Hepatocyte (in vitro differentiated cells): ENCODE results near the gene ZBTB43. TPM values are rescaled to one million over a fixed set of nuclear protein-coding genes. Genes with fewer than 3 reads are reported as not detected.

Source experiments
- DNase-seq: peaks from one replicate; pipeline ENCODE4 v3.0.0-alpha.2; 2016; ENCODE audit warnings: low spot score
- H2AFZ ChIP-seq: fragments of 200-600 bp; sonication (generic); 2 replicates; pipeline ENCODE4 v1.6.0; 2016; ENCODE audit warnings: antibody characterized with exemption, mild to moderate bottlenecking
- H3K27ac ChIP-seq: fragments of 200-600 bp; sonication (generic); 2 replicates; pipeline ENCODE4 v1.5.1; 2016; ENCODE audit warnings: mild to moderate bottlenecking
- H3K27me3 ChIP-seq: fragments of 200-600 bp; sonication (generic); 2 replicates; pipeline ENCODE4 v1.6.1; 2016
- H3K36me3 ChIP-seq: fragments of 200-600 bp; sonication (generic); replicated peaks from 2 replicates; pipeline ENCODE4 v1.5.1; 2016; ENCODE audit warnings: low read depth; ENCODE audit not compliant: insufficient read depth
- H3K4me1 ChIP-seq: fragments of 200-600 bp; sonication (generic); 2 replicates; pipeline ENCODE4 v1.5.1; 2016; ENCODE audit warnings: mild to moderate bottlenecking, moderate library complexity; ENCODE audit not compliant: insufficient read depth
- H3K4me2 ChIP-seq: fragments of 200-600 bp; sonication (generic); 2 replicates; pipeline ENCODE4 v1.6.0; 2016
- H3K4me3 ChIP-seq: fragments of 200-600 bp; sonication (generic); 2 replicates; pipeline ENCODE4 v1.5.1; 2016; ENCODE audit warnings: mild to moderate bottlenecking
- H3K79me2 ChIP-seq: fragments of 200-600 bp; sonication (generic); 2 replicates; pipeline ENCODE4 v1.6.0; 2017; ENCODE audit warnings: mild to moderate bottlenecking
- H3K9me2 ChIP-seq: fragments of 200-600 bp; sonication (generic); replicated peaks from 2 replicates; pipeline ENCODE4 v1.6.0; 2017; ENCODE audit warnings: mild to moderate bottlenecking; ENCODE audit not compliant: insufficient read depth
- H3K9me3 ChIP-seq: fragments of 200-600 bp; sonication (generic); 2 replicates; pipeline ENCODE4 v1.5.1; 2016; ENCODE audit warnings: low read depth, mild to moderate bottlenecking
- H4K20me1 ChIP-seq: fragments of 200-600 bp; sonication (generic); 2 replicates; pipeline ENCODE4 v1.6.0; 2016; ENCODE audit warnings: mild to moderate bottlenecking; ENCODE audit not compliant: insufficient read depth, poor library complexity, severe bottlenecking
- EZH2 ChIP-seq: fragments of 200-600 bp; sonication (generic); IDR thresholded peaks from 2 replicates; pipeline ENCODE4 v1.6.1; 2016; ENCODE audit warnings: antibody characterized with exemption, mild to moderate bottlenecking, borderline replicate concordance
- EZH2phosphoT487 ChIP-seq: fragments of 200-600 bp; sonication (generic); IDR thresholded peaks from one replicate; pipeline ENCODE4 v1.6.1; 2018; ENCODE audit warnings: antibody characterized with exemption, mild to moderate bottlenecking, low read depth, moderate library complexity; ENCODE audit not compliant: unreplicated experiment, severe bottlenecking
- WGBS: methylation state at CpG from one replicate; pipeline ENCODE4 v1.1.6; 2016; ENCODE audit warnings: low lambda C conversion rate; ENCODE audit errors: missing lambda C conversion rate; 5-methylcytosine and 5-hydroxymethylcytosine counted together
- polyA plus RNA-seq: library from polyadenylated mRNA; unstranded; fragments of >200 nt; fragmentation: Nextera tagmentation; extraction: Ambion mirVana; gene quantifications from 2 replicates; pipeline ENCODE4 v1.2.1, GENCODE V29; 2016
- total RNA-seq: library from RNA; depleted of rRNA; stranded (reverse); fragments of >200 nt; gene quantifications from 2 replicates; pipeline ENCODE4 v1.2.3, GENCODE V29; 2014
- TF ChIP-seq, protein P1 (sequence below): fragments of 200-600 bp; sonication (generic); IDR thresholded peaks from 2 replicates; pipeline ENCODE4 v1.5.1; 2016; ENCODE audit warnings: antibody characterized with exemption, mild to moderate bottlenecking; ENCODE audit not compliant: poor library complexity

The ZBTB43 gene
- total and polyA plus RNA-seq, 2 experiments from 2014 or later, result 14.9 to 16.4 TPM

DNA sequence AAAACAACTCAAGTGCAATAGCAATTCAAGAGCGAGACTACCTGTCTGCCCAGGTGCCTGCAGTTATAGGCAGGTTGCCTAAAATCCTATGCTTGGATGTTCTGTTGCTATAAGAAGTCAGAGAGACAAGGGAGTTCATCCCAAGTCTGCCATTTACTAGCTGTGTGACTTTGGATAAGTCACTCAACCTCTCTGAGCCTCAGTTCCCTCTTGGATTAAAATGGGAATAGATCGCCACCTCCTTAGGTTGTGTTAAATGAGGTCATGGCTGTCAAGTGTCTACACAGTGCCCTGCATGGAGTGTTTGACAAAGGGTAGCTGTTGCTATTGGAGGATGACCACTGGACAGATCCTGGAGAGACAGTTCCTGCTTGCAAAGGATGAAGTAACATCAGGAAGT lies 54.3 kb downstream of the ZBTB43 start:
- 100% methylated on average over 2 of the region's 2 CpGs for WGBS
- Histone ChIP-seq H3K27me3 (no peaks in the 10 kb centered on the region), H3K36me3 (no peaks in the 10 kb centered on the region), H4K20me1 (peaks cover 11% of the 10 kb centered on the region), H2AFZ (no peak overlapping the region), H3K4me1 (peaks cover 11% of the 10 kb centered on the region), H3K9me3 (no peaks in the 10 kb centered on the region), H3K4me2 (no peak overlapping the region), H3K27ac (no peak overlapping the region), H3K4me3 (no peak overlapping the region), H3K79me2 (peaks cover 33% of the 10 kb centered on the region), H3K9me2 (no peaks in the 10 kb centered on the region)
- TF ChIP-seq, protein P1, sequence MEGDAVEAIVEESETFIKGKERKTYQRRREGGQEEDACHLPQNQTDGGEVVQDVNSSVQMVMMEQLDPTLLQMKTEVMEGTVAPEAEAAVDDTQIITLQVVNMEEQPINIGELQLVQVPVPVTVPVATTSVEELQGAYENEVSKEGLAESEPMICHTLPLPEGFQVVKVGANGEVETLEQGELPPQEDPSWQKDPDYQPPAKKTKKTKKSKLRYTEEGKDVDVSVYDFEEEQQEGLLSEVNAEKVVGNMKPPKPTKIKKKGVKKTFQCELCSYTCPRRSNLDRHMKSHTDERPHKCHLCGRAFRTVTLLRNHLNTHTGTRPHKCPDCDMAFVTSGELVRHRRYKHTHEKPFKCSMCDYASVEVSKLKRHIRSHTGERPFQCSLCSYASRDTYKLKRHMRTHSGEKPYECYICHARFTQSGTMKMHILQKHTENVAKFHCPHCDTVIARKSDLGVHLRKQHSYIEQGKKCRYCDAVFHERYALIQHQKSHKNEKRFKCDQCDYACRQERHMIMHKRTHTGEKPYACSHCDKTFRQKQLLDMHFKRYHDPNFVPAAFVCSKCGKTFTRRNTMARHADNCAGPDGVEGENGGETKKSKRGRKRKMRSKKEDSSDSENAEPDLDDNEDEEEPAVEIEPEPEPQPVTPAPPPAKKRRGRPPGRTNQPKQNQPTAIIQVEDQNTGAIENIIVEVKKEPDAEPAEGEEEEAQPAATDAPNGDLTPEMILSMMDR, result no peak
- no peak for TF ChIP-seq EZH2phosphoT487
- no peak for TF ChIP-seq EZH2
- DNase-seq, result no peak

DNA sequence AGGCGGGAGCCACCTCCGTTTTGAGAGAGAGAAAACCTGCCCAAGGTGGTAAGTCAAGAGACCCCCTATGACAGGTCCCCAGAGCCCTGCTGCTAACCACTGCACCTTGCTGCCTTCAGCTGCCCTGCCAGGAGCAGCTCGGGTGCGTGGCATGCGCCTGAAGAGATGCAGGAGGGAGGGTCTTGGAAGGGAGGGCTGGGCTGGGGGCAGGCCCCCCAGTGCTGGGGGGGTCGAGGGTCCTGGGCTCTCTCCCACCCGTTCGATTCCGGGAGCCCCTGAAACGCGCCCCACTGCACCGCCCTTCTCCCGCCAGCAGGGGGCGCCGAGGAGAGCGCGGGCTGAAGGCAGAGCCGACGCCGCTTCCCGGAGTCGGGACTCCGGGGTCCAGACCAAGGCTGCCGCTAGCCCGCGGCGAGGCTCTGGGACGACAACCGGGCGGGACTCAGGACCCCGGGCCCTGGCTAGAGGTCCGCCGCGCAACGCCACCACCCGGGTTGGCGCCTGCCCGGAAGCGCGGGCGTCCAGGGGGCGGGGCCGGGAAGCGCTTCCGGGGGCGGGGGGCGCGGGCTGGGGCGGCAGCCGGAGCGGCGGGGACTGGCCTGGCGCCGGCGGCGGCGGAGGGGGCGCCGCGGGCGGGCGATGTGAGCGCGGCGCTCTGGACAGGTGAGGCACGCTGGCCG lies 55.4 kb downstream of the ZBTB43 start, which contains the start of gene ZBTB34:
Gene ZBTB34 (plus strand): TSS at position 563 of the 680 bp plus-strand sequence. CDS start 18,761 bp downstream, outside the sequence.
- Histone ChIP-seq H3K4me1 (peaks cover 11% of the 10 kb centered on the region), H3K36me3 (no peaks in the 10 kb centered on the region), H3K4me3 (peak within 1 kb of the TSS; percentile 99), H2AFZ (peak within 1 kb of the TSS; percentile 90), H3K4me2 (peak within 1 kb of the TSS; percentile 87), H3K27ac (peak within 1 kb of the TSS; percentile 99), H3K79me2 (peaks cover 44% of the 10 kb centered on the region), H4K20me1 (peaks cover 14% of the 10 kb centered on the region), H3K9me3 (no peaks in the 10 kb centered on the region), H3K9me2 (no peaks in the 10 kb centered on the region), H3K27me3 (no peaks in the 10 kb centered on the region)
- WGBS, result under 1% methylated on average over 26 of the region's 67 CpGs
- peak; percentile 87 for DNase-seq
- no peak for TF ChIP-seq EZH2phosphoT487
- TF ChIP-seq, protein P1, result peak; percentile 100

DNA sequence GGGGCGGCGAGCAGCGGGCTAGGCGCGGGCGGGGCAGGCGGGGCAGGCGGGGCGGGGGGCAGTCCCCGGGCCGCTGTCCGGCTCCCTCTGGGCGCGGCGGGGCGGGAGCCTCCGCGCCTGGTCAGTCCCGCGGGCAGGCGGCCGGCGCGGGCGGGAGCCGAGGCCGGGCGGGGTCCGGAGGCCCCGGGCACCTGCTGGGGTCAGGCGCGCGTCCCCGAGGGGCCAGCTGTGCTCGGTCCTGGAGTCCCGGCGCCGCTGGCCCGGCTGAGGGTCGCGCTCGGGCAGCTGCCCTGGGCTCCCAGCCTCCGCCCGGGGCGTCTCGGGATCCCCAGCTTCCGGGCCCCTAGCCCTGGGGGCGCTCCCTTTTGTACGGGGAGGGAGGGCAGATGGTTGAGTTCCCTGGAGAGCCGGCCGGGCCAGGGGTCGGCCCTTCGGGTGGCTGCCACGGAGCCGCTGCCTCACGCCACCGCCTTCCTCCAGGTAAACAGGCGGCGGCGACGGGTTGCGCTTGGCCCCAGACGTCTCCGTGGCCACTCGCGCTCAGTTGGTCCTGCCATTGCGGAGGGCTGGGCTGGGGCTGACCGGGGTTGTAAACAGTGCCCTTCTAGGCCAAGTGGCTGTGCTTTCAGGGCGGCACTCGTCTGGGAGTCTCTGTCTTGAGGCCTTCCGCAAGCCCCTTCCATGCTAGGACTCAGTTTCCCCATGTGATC lies 56.1 kb downstream of the ZBTB43 start:
- Histone ChIP-seq H3K9me3 (no peaks in the 10 kb centered on the region), H3K4me1 (peaks cover 11% of the 10 kb centered on the region), H3K27ac (peak overlapping the region; percentile 94), H3K9me2 (no peaks in the 10 kb centered on the region), H3K79me2 (peaks cover 51% of the 10 kb centered on the region), H3K27me3 (no peaks in the 10 kb centered on the region), H3K4me3 (peak overlapping the region; percentile 61), H4K20me1 (peaks cover 14% of the 10 kb centered on the region), H3K36me3 (no peaks in the 10 kb centered on the region), H2AFZ (peak overlapping the region; percentile 72), H3K4me2 (peak overlapping the region; percentile 87)
- 2% methylated on average over 37 of the region's 71 CpGs for WGBS
- DNase-seq, result no peak
- TF ChIP-seq EZH2 (no peak), EZH2phosphoT487 (no peak)
- TF ChIP-seq, protein P1, result no peak
